ENCODE results near the gene USP32.
"Not testable (repeated sequence)": the region's sequence is repeated elsewhere in the genome, so short reads cannot be mapped to it uniquely, and the experiment has no call there.

USP32 gene

DNA sequence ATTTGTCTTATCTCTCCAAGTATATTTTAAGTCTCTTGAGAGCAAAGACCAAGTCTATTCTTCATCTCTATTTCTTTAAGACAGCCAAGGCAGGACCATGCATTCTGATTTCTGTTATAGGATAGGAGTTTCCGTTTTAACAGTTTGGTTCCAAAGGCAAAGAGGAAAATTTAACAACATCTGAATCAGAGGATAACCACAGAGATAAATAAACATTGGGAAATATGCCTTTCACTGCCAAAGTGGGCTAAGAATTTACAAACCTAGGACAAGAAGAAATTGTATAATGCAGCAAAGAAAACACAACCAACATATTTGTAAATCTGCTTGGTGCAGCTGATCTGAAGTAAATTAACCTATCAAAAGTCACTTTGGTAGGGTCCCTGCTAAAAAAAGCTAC lies 37.7 kb downstream of the USP32 start:
- H3K4me3 ChIP-seq (ENCODE audit: low read depth, low read length) = no peak overlapping the region

GRCh38 chr17:60353773-60354172 lies 38.2 kb downstream of the USP32 start:
- TF ChIP-seq CTCF (IDR thresholded peaks at IDR 0.05; ENCODE audit: borderline replicate concordance, insufficient read depth, low read depth, low read length) = no peak
- no peak overlapping the region for H3K4me3 ChIP-seq (ENCODE audit: low read depth, low read length)

More for the DNA sequence above, 37.7 kb downstream of the USP32 start:
- TF ChIP-seq CTCF (IDR thresholded peaks at IDR 0.05; ENCODE audit: borderline replicate concordance, insufficient read depth, low read depth, low read length) = no peak

DNA sequence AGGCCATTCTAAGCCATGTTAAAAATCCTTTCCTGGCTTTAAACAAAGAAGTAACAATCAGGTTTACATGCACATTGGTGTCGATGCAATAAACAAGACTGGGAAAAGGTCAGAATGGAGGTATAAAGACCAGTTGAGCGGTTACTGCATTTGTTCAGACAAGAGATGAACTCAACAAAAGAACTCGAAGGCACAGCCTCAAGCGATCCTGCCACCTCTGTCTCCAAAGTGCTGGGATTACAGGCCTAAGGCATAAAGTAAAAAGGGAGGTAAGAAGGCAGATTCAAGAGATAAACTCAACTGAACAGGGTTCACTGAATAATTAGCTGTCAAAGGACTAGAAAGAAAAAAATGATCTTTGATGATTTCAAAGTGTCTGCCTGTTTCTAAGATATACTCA lies 39.4 kb downstream of the USP32 start:
- no peak overlapping the region for H3K4me3 ChIP-seq (ENCODE audit: low read depth, low read length)
- no peak for TF ChIP-seq CTCF (IDR thresholded peaks at IDR 0.05; ENCODE audit: borderline replicate concordance, insufficient read depth, low read depth, low read length)

DNA sequence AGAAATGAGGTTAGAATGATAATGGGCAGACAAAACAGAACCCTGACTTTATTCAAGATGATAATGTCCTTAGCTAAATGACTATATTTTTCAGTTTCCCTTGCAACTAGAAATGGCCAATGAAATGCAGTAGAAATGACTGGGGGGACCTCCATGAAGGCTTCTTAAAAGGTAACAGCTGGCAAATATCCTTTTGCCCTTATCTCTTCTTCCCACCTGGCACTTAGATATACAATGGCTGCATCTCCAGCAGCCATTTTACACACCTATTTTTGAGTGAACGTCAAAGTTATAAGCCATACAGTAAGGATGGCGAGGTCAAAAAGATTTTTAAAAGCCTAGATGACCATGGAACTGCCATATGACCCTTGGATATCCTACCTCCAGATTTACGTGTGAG lies 39.9 kb downstream of the USP32 start:
- TF ChIP-seq CTCF (IDR thresholded peaks at IDR 0.05; ENCODE audit: borderline replicate concordance, insufficient read depth, low read depth, low read length) = no peak

DNA sequence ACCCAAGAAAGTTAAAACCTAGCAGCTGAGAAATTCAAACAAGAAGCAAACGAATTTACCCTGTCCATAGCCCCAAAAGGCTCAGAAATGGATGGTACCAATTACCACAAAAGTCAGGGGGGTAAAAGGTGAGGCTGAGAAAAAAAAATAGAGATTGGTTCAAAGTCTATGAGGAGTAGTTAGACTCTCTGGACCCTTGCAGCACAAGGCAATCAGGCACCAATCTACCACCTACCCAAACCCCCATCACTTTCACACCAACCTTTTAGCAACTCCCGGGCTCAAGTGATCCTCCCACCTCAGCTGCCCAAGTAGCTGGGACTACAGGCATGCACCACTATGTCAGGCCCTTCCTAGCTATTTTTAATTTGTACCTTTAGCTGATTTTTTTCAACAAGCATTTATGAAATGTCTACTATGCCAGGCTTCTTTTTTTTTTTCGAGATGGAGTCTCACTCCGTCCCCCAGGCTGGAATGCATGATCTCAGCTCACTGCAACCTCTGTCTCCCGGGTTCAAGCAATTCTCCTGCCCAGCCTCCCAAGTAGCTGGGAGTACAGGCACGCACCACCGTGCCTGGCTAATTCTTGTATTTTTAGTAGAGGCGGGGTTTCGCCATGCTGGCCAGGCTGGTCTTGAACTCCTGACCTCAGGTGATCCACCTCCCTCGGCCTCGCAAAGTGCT lies 40.8 kb downstream of the USP32 start:
- no peak for TF ChIP-seq CTCF (IDR thresholded peaks at IDR 0.05; ENCODE audit: borderline replicate concordance, insufficient read depth, low read depth, low read length)
- no peak overlapping the region for H3K4me3 ChIP-seq (ENCODE audit: low read depth, low read length)

More for the DNA sequence above, 39.9 kb downstream of the USP32 start:
- no peak overlapping the region for H3K4me3 ChIP-seq (ENCODE audit: low read depth, low read length)

- TF ChIP-seq CTCF (IDR thresholded peaks at IDR 0.05; ENCODE audit: borderline replicate concordance, insufficient read depth, low read depth, low read length) = no peak
Measured at GRCh38 chr17:60348616-60349015, 43.3 kb downstream of the USP32 start.

GRCh38 chr17:60345233-60345632 lies 46.7 kb downstream of the USP32 start:
- no peak overlapping the region for H3K4me3 ChIP-seq (ENCODE audit: low read depth, low read length)
- no peak for TF ChIP-seq CTCF (IDR thresholded peaks at IDR 0.05; ENCODE audit: borderline replicate concordance, insufficient read depth, low read depth, low read length)

More at GRCh38 chr17:60348616-60349015, 43.3 kb downstream of the USP32 start:
- H3K4me3 ChIP-seq (ENCODE audit: low read depth, low read length) = no peak overlapping the region

DNA sequence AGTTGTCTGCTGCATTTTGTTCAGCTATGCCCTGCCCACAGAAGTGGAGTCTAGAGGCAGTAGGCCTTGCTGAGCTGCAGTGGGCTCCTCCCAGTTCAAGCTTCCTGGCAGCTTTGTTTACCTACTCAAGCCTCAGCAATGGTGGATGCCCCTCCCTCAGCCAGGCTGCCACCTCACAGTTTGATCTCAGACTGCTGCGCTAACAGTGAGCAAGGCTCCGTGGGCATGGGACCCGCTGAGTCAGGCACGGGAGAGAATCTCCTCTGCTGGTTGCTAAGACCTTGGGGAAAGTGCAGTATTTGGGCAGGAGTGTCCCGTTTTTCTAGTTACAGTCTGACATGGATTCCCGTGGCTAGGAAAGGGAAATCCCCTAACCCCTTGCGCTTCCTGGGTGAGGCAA lies 49.4 kb downstream of the USP32 start:
- not testable (repeated sequence) for H3K4me3 ChIP-seq (ENCODE audit: low read depth, low read length)
